ENCODE results near the gene EXOC3L1. TPM values are rescaled to one million over a fixed set of nuclear protein-coding genes. Genes with fewer than 3 reads are reported as not detected.

Gene EXOC3L1
- 1.7 TPM for total RNA-seq

GRCh38 chr16:67190041-67190440 is at the start of gene EXOC3L1:
Gene EXOC3L1 (minus strand): TSS chr16:67190136. CDS start chr16:67189676, 460 bp downstream.
- no peak for DNase-seq

- DNase-seq = no peak
Observed at GRCh38 chr16:67238806-67239470, 49.0 kb upstream of the EXOC3L1 start.

- no peak for DNase-seq
Observed at GRCh38 chr16:67238278-67238575, 48.3 kb upstream of the EXOC3L1 start.

- no peak for DNase-seq
Observed at GRCh38 chr16:67237396-67238277, 47.7 kb upstream of the EXOC3L1 start.

- no peak for DNase-seq
Observed at GRCh38 chr16:67236563-67237395, 46.8 kb upstream of the EXOC3L1 start.

- no peak for DNase-seq
Observed at GRCh38 chr16:67235816-67236562, 46.1 kb upstream of the EXOC3L1 start.

- no peak for DNase-seq
Observed at GRCh38 chr16:67234180-67234597, 44.3 kb upstream of the EXOC3L1 start.

GRCh38 chr16:67233596-67233995 is 43.7 kb upstream of the EXOC3L1 start:
- no peak for DNase-seq

- no peak for DNase-seq
Observed at GRCh38 chr16:67230809-67231660, 41.1 kb upstream of the EXOC3L1 start.

- DNase-seq = no peak
Observed at GRCh38 chr16:67229906-67230808, 40.2 kb upstream of the EXOC3L1 start.

- no peak for DNase-seq
Observed at GRCh38 chr16:67228905-67229304, 39.0 kb upstream of the EXOC3L1 start.

- DNase-seq = no peak
Observed at GRCh38 chr16:67228034-67228785, 38.3 kb upstream of the EXOC3L1 start.

GRCh38 chr16:67227567-67227921 is 37.6 kb upstream of the EXOC3L1 start:
- no peak for DNase-seq

- DNase-seq = peak; percentile 97
Observed at GRCh38 chr16:67226804-67227566, 37.0 kb upstream of the EXOC3L1 start, which contains the start of gene TMEM208. Gene TMEM208 (plus strand): TSS chr16:67227130. CDS start chr16:67227219, 89 bp downstream.

GRCh38 chr16:67226295-67226803 is 36.4 kb upstream of the EXOC3L1 start:
- DNase-seq = peak; percentile 44

- DNase-seq = no peak
Observed at GRCh38 chr16:67223992-67224391, 34.1 kb upstream of the EXOC3L1 start.

GRCh38 chr16:67216612-67217490 is 26.9 kb upstream of the EXOC3L1 start:
- DNase-seq = no peak

Data from skin of body (tissue), 2 donors.